A549 treated with dexamethasone at 1 μM for 4 hours (cell line): Measurements from ENCODE around the gene EHBP1. TPM values are rescaled to one million over a fixed set of nuclear protein-coding genes. Genes with fewer than 3 reads are reported as not detected.

Source experiments
- total RNA-seq: library from RNA; stranded (reverse); fragments of 200-300 nt; extraction: Qiagen RNA extraction; gene quantifications from 5 replicates; pipeline ENCODE4 v1.2.3, GENCODE V29; 2022

EHBP1 gene
- 36.1 to 50.1 TPM (median 45.7 TPM) in 5 replicates for total RNA-seq

DNA sequence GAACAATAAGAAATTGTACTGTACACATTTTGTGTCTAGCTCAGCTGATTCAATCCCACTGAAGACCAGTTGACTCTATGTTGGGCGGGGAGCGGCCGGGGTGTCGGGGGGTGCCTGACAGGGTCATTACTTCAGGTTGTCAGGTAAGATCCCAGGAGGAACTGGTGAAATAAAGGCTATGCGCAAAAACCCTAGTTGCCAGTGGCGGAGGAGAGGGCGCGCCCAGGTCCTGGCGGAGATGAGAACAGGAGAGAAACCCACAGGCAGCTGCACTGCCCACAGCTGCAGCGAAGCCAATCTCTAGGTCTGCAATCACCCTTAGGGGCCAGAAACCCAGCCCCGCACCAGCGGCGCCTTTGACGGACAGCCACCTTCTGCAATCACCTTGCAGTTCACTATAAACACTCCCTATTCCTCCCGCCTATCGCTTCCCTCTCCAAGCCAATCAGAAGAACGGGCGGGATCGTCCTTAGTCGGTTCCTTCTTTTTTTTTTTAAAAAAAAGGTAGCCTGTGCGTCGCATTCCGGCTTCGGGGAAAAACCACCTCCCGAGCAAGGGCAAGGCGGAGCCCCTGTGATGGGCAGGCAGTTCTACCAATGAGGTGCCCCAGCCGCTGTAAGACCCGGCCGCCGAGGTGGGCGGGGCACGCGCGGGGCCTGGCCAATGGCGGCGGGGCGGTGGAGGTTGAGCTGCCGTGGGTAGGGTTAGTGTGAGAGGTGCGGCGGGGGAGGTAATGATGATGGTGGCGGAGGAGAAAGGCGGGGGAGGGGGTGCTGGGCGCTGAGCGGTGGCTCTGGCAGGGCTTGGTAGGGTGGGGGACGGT, at the start of gene EHBP1:
EHBP1 (plus strand) TSS at position 707 of the 823 bp plus-strand sequence. CDS start 1,479 bp downstream, outside the sequence.

DNA sequence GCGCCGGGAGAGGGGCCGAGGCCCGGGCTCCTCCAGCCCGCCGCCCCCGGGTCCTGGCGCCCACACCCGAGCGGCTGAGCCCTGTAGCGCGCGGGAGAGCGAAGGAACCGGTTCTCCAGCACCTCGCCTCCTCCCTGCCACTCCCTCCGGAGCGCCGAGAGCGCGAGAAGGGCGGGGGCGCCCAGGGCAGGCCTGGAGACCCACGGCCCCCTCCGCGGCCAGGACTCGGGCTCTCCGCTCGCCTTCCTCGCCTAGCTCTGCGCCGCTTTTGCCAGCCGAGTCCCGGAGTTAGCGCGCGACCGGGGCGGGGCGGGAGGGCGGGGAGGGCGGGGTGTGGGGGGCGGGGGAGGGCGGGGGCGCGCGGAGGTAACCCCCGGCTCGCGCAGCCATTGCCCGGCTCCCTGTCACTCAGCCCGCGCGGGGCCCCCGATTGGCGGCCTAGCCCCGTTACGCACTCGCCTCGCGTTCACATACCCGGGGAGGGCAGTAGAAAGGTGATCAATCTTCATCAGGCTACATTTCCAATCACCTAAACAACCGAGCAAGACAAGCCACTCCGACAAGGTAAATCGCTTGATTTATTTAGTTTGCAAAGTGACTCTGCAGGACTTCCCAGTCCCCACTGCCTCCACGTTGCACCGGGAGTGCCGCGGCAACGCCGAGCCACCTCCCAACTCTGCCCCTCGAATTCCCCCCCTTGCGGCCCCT, 345.0 kb downstream of the EHBP1 start, which contains the start of gene OTX1:
OTX1 (plus strand) TSS at position 497 of the 708 bp plus-strand sequence. CDS start 2,161 bp downstream, outside the sequence.

Other genes with a start within 250 kb of the EHBP1 start
- 3.5 to 4.8 TPM (median 3.8 TPM) in 5 replicates for gene TMEM17, start 199.5 kb upstream of the EHBP1 start, total RNA-seq